HepG2 (cell line): ENCODE measurements around the gene KCTD15. TPM values are rescaled to one million over a fixed set of nuclear protein-coding genes. Genes with fewer than 3 reads are reported as not detected.

Experiments used
- DNMT1 ChIP-seq: sonication (generic); formaldehyde crosslinking; IDR thresholded peaks from 2 replicates; pipeline ENCODE4 v1.5.1; 2020; ENCODE audit warnings: mild to moderate bottlenecking, missing genetic modification reagents
- FUBP1 ChIP-seq: sonication (generic); formaldehyde crosslinking; IDR thresholded peaks from 2 replicates; pipeline ENCODE4 v1.5.1; 2020; ENCODE audit warnings: missing genetic modification reagents, mild to moderate bottlenecking, borderline replicate concordance
- GZF1 ChIP-seq: sonication (generic); formaldehyde crosslinking; IDR thresholded peaks from 2 replicates; pipeline ENCODE4 v1.5.1; 2020; ENCODE audit warnings: mild to moderate bottlenecking, missing genetic modification reagents
- HNRNPK ChIP-seq: fragments of 200-400 bp; formaldehyde crosslinking; IDR thresholded peaks from 2 replicates; pipeline ENCODE4 v1.6.1; 2018; ENCODE audit warnings: low read length, low read depth, moderate library complexity, mild to moderate bottlenecking; ENCODE audit not compliant: poor library complexity, severe bottlenecking
- KLF12 ChIP-seq: sonication (generic); formaldehyde crosslinking; IDR thresholded peaks from 2 replicates; pipeline ENCODE4 v1.4.0; 2020; ENCODE audit warnings: missing genetic modification reagents, borderline replicate concordance
- KLF16 ChIP-seq, 2 experiments: sonication (generic) in 1 of 2; formaldehyde crosslinking in 1 of 2; IDR thresholded peaks; 2 replicates each; pipeline versions ENCODE4 v1.6.1 to v1.8.0; 2016 to 2023; ENCODE audit warnings: missing genetic modification reagents in 2 of 2, missing compliant biosample characterization in 1 of 2
- MYC ChIP-seq: sonication (generic); formaldehyde crosslinking; IDR thresholded peaks from 2 replicates; pipeline ENCODE4 v1.9.0; 2021; ENCODE audit warnings: missing genetic modification reagents, borderline replicate concordance
- NCOA5 ChIP-seq: sonication (generic); formaldehyde crosslinking; IDR thresholded peaks from 2 replicates; pipeline ENCODE4 v1.4.0; 2020; ENCODE audit warnings: missing genetic modification reagents
- NR2F2 ChIP-seq: IDR thresholded peaks from 2 replicates; pipeline ENCODE4 v1.6.1; 2012; ENCODE audit warnings: low read depth, inconsistent platforms, borderline replicate concordance
- RBAK ChIP-seq: sonication (generic); formaldehyde crosslinking; IDR thresholded peaks from 2 replicates; pipeline ENCODE4 v1.5.1; 2020; ENCODE audit warnings: mild to moderate bottlenecking, missing genetic modification reagents
- SRF ChIP-seq: IDR thresholded peaks from 2 replicates; pipeline ENCODE4 v1.6.1; 2011; ENCODE audit warnings: mild to moderate bottlenecking, low read depth, low read length, moderate library complexity
- TARDBP ChIP-seq: sonication (generic); formaldehyde crosslinking; IDR thresholded peaks from 2 replicates; pipeline ENCODE4 v1.8.0; 2022; ENCODE audit warnings: mild to moderate bottlenecking, missing genetic modification reagents
- YY1 ChIP-seq: IDR thresholded peaks from 2 replicates; pipeline ENCODE4 v1.6.1; 2011; ENCODE audit warnings: low read length, low read depth, moderate library complexity, mild to moderate bottlenecking; ENCODE audit not compliant: insufficient read depth, insufficient replicate concordance
- ZHX1 ChIP-seq: sonication (generic); formaldehyde crosslinking; IDR thresholded peaks from 2 replicates; pipeline ENCODE4 v1.8.1; 2022; ENCODE audit warnings: low read depth, mild to moderate bottlenecking, missing genetic modification reagents
- ZNF235 ChIP-seq: sonication (generic); formaldehyde crosslinking; IDR thresholded peaks from 2 replicates; pipeline ENCODE4 v1.8.1; 2023; ENCODE audit warnings: mild to moderate bottlenecking, missing genetic modification reagents, borderline replicate concordance
- ZNF362 ChIP-seq: sonication (generic); formaldehyde crosslinking; IDR thresholded peaks from 2 replicates; pipeline ENCODE4 v1.4.0; 2020; ENCODE audit warnings: missing genetic modification reagents, mild to moderate bottlenecking, borderline replicate concordance
- ZNF574 ChIP-seq: sonication (generic); formaldehyde crosslinking; IDR thresholded peaks from 2 replicates; pipeline ENCODE4 v1.4.0; 2020; ENCODE audit warnings: missing genetic modification reagents
- ZNF713 ChIP-seq: sonication (generic); formaldehyde crosslinking; IDR thresholded peaks from 2 replicates; pipeline ENCODE4 v1.4.0; 2020; ENCODE audit warnings: mild to moderate bottlenecking, missing genetic modification reagents
- ZNF773 ChIP-seq: sonication (generic); formaldehyde crosslinking; IDR thresholded peaks from 2 replicates; pipeline ENCODE4 v1.4.0; 2020; ENCODE audit warnings: missing genetic modification reagents, borderline replicate concordance
- polyA plus RNA-seq, 8 experiments: library from polyadenylated mRNA; depleted of rRNA in 3 of 8; stranded (reverse) in 7 of 8; unstranded in 1 of 8; fragments of >200 nt; fragmentation: Illumina TruSeq in 4 of 8; extraction: Trizol in 4 of 8; gene quantifications; 2 replicates each; pipeline versions ENCODE4 v1.2.1 to v1.2.3, GENCODE V29; 2011 to 2016; ENCODE audit warnings: low read depth in 4 of 8, missing spikeins in 1 of 8, mixed read lengths in 1 of 8; ENCODE audit not compliant: insufficient read depth in 1 of 8
- total RNA-seq, 5 experiments: library from RNA; depleted of rRNA; stranded (reverse); fragments of >200 nt; fragmentation: Illumina TruSeq; extraction: Trizol; gene quantifications; 2 replicates each; pipeline ENCODE4 v1.2.3, GENCODE V29; 2016; ENCODE audit warnings: low read depth in 1 of 5

The KCTD15 gene
- total and polyA plus RNA-seq, 2 of the 13 experiments (the other 11 are each of a cell fraction or from before 2014, with no cell fraction given) = 13.2 to 16.7 TPM

GRCh38 chr19:33795370-33796163 is 1.1 kb upstream of the KCTD15 start (continued):
- peak; percentile 13; the same call in 1 of the 2 replicates for TF ChIP-seq ZNF362
- peak; percentile 20; the same call in 1 of the 2 replicates for TF ChIP-seq TARDBP (CRISPR knock-in tag)
- peak; percentile 75 for TF ChIP-seq ZHX1 (CRISPR knock-in tag)
- no peak for TF ChIP-seq FUBP1 (CRISPR knock-in tag)
- TF ChIP-seq NR2F2 = no peak
- TF ChIP-seq KLF12 = no peak
- no peak for TF ChIP-seq ZNF773 (CRISPR knock-in tag)
- 0 out of 4 replicates have a peak, but pooled peaks of 1 of the 2 experiments have one; percentile 41 for TF ChIP-seq KLF16 (CRISPR knock-in tag; IDR thresholded peaks at IDR 0.05)
- no peak for TF ChIP-seq ZNF713 (CRISPR knock-in tag)
- no peak for TF ChIP-seq GZF1
- peak; percentile 98 for TF ChIP-seq HNRNPK
- TF ChIP-seq ZNF235 (CRISPR knock-in tag) = 0 out of 2 replicates have a peak, but pooled peaks have one; percentile 38
- TF ChIP-seq ZNF574 (CRISPR knock-in tag) = peak; percentile 74
- TF ChIP-seq DNMT1 (CRISPR knock-in tag) = 0 out of 2 replicates have a peak, but pooled peaks have one; percentile 62
- TF ChIP-seq SRF = no peak
- TF ChIP-seq NCOA5 (CRISPR knock-in tag) = no peak
- TF ChIP-seq MYC (CRISPR knock-in tag) = peak; percentile 85
- TF ChIP-seq YY1 = peak; percentile 83
- no peak for TF ChIP-seq RBAK (CRISPR knock-in tag)
